HG02884 (cell line): ENCODE results near the gene ATP8B3.

Experiments
- ATAC-seq: cut with Tn5 transposase; IDR thresholded peaks from one replicate; pipeline ENCODE4 v1.9.1; 2021; ENCODE audit warnings: mild to moderate bottlenecking, moderate library complexity; ENCODE audit not compliant: unreplicated experiment

Gene ATP8B3

DNA sequence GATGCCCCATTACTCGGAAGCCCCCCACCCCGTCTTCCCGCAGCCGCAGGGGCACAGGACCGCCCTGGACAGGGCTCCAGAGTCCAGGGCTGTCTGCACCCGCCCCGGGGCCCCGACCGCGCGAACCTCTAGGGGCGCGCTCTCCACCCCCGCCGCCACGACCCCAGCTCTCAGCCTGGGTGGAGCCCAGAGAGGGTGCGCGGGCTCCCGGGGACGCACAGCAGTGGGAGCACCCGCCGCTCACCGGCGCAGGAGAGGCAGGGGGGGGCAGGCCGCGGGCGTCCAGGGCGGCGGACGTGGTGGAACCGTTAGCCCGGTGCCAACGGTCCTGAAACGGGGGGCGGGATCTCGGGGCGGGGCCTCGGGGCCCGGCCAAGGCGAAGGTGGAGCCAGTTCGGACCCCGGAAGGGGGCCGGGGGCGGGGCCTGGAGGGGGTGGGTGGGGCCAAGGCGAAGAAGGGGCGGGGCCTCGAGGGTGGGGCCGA lies at the start of gene ATP8B3:
Gene ATP8B3 (minus strand): TSS at position 335 of the 484 bp plus-strand sequence. CDS start 540 bp downstream, outside the sequence.
- peak; percentile 9 for ATAC-seq

GRCh38 chr19:1861599-1862031 lies 49.5 kb upstream of the ATP8B3 start:
- ATAC-seq, result no peak

DNA sequence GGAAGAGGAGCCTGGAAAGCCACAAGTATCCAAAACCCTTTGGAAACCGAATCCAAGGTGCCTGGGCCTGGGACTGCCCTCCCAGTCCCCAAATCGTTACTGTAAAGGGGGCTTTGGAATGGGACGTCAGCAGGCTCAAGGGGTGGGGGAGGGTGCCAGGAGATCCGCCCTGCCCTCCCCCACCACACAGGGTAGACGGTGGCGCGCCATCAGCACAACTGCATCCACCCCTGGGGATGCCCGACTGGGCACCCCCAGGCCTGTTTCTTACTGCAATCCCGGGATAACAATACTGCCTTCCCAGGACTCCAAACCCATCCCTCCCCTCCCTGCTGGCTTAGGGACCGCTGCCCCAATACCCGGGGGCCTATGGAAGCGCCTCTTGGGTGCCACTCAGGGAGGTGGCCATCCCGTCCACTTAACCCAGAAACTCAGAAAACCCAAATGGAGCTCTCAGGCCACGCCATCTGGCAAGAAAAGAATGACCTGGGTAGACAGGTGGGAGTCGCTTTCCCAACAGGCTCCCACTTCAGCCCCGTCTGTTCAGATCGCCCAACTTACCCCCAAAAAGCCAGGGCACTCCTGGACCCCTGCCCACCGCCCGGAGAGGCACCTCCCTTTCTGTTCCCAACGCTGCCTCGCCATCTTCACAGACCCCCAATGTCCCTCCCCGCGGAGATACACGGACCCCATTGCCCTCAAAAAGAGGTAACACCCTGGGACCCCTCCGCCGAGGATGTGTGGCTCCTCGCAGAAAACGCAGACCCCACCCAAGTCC lies 48.9 kb upstream of the ATP8B3 start:
- ATAC-seq, result no peak

DNA sequence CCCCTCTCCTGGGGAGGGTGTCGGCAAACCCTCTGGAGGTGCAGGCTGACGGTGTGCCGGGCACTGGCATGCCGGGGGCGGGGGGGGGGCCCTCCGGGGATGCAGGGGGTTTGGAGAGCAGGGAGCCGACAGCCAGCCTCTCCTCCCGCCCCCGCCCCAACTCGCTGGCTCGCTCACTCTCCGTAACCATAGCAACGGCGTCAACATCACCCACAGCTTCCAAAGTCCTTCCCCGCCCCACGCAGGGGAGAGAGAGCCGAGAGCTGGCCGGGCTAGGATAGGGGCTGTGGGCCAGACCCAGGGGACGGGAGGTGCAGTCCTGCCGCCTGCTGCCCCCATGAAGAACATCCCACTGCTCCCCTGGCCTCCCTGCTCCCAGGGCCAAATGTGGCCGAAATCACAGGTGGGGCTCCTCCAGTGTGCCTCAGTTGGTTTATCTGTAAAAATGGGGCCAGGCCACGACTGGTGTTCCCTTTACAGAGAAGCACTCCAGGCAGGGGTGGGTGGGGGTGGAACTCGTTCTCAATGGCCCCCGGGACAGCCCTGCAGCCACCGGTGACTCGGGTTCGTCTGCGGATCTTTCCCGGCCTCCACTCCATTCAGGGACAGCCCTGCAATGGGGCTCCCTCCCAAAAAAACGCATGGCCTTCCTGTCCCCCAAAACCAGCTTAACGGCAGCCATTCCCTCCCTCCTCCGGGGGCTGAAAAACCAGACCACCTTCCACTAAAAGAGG lies 48.1 kb upstream of the ATP8B3 start:
- no peak for ATAC-seq

GRCh38 chr19:1859331-1859781 lies 47.3 kb upstream of the ATP8B3 start:
- ATAC-seq, result no peak

DNA sequence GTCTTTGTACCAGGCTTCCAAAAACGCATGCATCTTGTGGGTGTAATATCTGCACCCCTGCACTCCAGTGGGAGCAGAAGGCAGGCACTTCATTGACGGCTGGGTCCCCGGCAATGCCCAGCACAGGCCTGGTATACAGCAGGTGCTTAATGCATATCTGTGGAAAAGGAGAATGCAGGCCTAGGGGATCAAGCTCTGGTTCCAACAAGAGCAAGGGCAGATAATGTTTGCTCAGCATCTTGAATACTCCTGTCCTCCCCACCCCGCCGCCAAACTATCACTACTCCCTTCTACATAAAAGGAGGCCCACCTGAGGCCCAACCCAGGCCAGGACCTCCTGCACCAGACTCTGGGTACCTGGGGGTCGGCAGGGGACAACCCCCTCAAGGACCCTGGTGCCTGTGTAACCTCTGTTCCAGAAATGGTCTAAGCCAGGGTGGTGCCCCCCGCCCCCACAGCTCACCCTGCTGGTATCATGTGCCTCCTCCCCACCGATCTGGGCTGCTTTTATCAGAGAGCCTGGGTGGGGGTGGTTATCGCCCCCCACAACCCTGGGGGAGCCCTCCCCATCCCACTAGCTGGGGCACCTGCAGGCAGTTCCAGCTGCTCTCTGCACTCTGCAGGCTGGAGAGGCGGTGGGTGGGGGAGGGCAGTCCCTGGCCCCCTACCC lies 46.5 kb upstream of the ATP8B3 start:
- ATAC-seq, result no peak

DNA sequence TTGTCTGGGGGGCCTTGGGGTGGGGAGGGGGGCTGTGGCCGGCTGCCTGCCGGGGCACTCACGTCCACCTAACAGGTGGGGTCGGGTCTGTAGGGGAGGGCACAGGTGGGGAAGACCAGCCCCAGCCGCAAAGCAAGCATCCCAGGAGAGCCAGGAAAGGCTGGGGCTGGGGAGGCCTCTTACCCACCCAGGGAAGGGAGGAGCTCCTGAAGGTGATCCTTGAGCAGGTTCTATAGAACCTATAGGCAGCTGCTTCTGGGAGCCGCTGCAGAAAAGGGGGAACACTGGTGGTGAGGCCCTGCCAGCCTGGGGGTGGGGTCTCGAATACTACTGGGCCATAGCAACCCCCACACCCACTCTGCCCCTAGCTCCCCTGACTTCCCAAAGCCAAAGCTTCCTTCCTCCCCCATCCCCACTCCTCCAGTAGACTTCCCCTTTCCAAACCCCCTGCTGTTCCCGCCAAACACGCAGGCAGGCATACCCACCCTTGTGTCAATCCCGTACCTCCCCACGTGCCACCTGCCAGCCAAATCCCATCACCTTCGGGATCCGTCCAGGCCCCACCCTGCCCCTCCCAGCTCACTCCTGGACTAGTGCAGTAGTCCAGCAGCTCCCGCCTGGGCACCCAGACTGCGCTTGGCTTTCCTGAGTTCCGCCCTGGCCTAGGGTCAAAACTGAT lies 45.7 kb upstream of the ATP8B3 start:
- no peak for ATAC-seq

GRCh38 chr19:1856698-1857603 lies 44.9 kb upstream of the ATP8B3 start:
- ATAC-seq, result no peak

DNA sequence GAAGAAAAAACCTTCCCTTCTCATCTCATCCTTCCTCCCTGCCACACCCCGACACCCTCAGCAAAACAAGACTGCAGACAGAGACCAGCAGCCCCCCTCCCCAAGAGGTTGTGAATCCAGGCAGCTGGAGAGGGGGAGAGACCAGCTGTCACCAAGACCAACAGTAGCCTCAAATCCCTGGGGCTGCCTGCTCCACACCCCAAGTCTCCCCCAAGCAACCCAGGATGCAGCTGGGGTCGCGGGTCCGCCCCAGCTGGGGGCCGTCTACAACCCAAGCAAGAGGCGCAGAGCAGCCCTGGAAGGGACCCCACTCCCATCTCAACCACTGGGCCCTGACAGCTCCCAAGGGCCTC lies 44.2 kb upstream of the ATP8B3 start:
- ATAC-seq, result no peak

DNA sequence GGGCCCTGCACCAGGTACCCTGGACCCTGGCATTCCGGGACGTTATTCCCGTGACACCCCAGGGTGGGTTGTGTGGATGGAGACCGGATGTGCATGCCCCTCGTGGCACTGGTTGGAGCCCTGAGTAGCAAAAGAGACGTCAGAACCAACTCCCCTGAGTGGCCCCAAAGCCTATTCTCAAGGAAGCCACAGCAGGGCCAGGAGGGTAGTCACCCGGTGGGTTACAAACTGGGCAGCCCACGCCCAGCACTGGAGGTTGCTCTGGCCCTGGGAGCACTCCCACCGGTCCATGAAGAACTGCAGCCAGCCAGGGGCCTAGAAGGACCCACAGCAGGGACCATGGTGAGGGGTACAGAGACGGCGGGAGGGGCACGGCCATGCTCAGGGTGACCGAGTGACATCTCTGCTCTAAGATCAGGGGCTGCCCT lies 43.8 kb upstream of the ATP8B3 start:
- ATAC-seq, result no peak

DNA sequence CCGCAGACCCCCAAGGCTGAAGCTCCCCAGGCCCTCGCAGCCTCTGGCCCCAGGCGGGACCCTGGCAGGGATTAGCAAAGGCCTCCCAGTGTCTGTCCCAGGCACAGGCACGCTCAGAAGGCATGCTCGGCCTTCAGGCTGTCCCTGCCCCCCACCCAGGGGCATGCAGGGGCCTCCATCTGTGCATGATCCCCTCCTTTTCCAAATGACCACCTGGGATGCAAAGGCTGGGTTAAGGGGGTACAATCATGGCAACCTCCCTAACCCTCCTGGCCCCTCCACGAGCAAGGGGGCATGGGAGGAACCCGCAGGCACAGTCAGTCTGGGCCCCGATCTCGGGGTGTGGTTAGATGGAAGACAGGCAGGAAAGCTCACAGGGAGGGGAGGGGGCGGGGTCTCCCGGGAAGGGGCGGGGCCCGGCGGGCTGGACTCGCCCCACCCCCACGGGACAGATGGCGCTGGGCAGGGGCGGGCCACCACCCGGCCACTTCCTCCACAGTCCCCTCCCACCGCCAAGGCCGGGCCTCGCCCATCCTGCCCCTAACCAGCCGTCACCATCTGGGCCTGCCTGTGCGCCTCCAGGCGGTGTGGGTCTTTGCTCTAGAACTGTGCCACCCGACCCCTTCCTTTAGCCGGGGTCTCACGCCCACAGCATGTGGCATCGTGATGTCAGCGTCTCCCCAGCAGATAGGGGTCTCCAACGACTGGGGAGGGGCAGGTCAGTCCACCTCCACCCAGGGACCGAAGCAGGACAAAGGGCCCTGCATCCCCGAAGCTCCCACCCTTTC lies 43.2 kb upstream of the ATP8B3 start:
- no peak for ATAC-seq

GRCh38 chr19:1854542-1855039 lies 42.5 kb upstream of the ATP8B3 start:
- ATAC-seq, result no peak

GRCh38 chr19:1854039-1854541 lies 42.0 kb upstream of the ATP8B3 start:
- ATAC-seq, result no peak

- no peak for ATAC-seq
These were observed 41.4 kb upstream of the ATP8B3 start for GRCh38 chr19:1853295-1854038.

- ATAC-seq, result no peak
These were observed 40.6 kb upstream of the ATP8B3 start for GRCh38 chr19:1852581-1853128.

DNA sequence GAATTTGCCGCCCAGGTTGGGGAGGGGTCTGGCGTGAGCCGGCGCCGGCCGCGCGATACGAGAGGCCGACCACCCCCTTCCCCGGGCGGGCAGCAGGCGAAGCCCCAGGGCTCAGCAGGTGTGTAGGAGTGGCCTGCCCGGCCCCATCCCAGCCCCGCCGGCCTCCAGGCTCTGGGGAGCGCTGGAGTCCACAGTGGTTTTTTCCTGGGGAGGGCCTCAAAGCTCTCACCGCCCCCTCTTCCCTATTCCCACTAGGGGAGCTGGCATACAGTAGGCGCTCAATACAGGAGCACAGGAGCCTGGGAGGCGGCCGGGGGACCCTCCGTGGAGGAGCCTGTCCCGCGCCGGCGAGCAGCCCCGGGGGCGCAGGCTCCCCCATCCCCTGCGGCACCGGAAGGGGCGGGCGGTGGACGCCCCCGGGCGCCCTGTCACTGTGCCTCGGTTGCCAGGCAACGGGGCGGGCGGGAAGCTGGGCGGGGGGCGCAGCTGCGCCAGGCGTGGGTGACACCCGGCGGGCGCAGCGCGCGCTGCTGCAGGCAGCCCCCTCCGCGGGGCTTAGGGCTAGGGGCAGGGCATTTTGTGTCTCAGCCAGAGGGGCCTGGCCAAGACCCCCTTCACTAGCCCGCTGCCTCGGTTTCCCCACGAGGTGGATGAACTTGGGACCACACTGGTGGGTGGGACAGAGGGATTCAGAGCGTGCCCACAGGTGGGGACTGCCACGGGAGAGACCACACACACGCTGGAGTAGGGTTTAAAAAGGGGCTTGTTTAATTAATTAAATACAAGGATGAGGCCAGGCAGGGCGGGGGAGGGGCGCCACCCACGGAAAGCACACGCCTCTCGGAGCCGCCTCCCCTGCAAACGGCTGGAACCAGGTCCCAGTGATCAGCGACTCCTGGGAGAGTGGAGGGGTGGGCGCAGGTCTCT lies 39.8 kb upstream of the ATP8B3 start:
- no peak for ATAC-seq
